ENCODE measurements around the gene SLC39A6. TPM values are rescaled to one million over a fixed set of nuclear protein-coding genes. Genes with fewer than 3 reads are reported as not detected.
"Not testable (repeated sequence)": the region's sequence is repeated elsewhere in the genome, so short reads cannot be mapped to it uniquely, and the experiment has no call there.

The SLC39A6 gene
- total RNA-seq, 1 donor from 2014 or later, result 75.8 TPM

DNA sequence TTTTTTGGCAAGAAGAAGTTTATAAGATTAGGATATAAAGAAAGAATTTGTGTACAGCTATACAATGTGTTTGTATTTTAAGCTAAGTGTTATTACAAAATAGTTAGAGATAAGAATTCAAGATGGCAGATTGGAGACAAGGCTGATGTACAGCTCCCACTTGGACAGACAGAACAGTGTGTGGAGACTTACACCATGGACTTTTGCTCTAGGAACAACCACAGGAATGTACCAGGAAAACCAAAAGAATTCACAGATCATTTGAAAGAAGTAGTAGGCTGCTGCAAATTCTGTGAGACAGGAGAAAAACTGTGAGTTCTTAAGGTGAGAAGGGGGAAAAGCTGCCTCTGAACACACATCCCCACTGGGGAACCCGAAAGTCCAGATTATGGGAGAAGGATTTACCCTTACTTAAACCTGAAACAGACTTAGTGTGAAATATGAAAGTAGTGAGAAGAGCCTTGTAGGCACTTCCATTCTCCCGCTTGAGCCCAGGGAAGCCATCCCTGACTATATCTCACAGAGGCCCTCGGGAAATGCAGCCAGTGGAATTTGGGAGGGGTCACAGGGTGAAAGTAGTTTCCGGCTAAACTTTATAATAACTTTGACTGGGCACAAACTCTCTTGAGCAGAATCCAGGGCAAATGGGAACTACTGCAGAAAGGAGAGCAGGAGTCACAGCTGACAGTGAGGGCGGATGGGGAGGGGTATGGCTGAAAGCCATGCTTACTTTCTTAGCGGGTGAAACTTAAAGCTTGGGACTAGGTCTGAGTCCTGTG is 50.2 kb downstream of the SLC39A6 start:
- TF ChIP-seq, protein P1, sequence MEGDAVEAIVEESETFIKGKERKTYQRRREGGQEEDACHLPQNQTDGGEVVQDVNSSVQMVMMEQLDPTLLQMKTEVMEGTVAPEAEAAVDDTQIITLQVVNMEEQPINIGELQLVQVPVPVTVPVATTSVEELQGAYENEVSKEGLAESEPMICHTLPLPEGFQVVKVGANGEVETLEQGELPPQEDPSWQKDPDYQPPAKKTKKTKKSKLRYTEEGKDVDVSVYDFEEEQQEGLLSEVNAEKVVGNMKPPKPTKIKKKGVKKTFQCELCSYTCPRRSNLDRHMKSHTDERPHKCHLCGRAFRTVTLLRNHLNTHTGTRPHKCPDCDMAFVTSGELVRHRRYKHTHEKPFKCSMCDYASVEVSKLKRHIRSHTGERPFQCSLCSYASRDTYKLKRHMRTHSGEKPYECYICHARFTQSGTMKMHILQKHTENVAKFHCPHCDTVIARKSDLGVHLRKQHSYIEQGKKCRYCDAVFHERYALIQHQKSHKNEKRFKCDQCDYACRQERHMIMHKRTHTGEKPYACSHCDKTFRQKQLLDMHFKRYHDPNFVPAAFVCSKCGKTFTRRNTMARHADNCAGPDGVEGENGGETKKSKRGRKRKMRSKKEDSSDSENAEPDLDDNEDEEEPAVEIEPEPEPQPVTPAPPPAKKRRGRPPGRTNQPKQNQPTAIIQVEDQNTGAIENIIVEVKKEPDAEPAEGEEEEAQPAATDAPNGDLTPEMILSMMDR (IDR thresholded peaks at IDR 0.05), result no peak
- peaks cover 9% of the 10 kb centered on the region for H3K4me1 Mint-ChIP-seq (ENCODE audit: unreplicated experiment)
- no peak for DNase-seq (ENCODE audit: extremely low spot score, unreplicated experiment)
- peaks cover 16% of the 10 kb centered on the region for H3K9me3 Mint-ChIP-seq (ENCODE audit: unreplicated experiment)
- peak overlapping the region; percentile 7 for H3K4me3 Mint-ChIP-seq (ENCODE audit: unreplicated experiment)
- no peaks in the 10 kb centered on the region for H3K36me3 Mint-ChIP-seq (ENCODE audit: unreplicated experiment)
- peaks cover 36% of the 10 kb centered on the region for H3K27me3 Mint-ChIP-seq (ENCODE audit: unreplicated experiment)
- H3K27ac Mint-ChIP-seq (ENCODE audit: unreplicated experiment), result peak overlapping the region; percentile 40

DNA sequence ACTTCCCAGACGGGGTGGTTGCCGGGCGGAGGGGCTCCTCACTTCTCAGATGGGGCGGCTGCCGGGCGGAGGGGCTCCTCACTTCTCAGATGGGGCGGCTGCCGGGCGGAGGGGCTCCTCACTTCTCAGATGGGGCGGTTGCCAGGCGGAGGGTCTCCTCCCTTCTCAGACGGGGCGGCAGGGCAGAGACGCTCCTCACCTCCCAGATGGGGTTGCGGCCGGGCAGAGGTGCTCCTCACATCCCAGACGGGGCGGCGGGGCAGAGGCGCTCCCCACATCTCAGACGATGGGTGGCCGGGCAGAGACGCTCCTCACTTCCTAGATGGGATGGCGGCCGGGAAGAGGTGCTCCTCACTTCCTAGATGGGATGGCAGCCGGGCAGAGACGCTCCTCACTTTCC is 51.4 kb downstream of the SLC39A6 start:
- not testable (repeated sequence) for H3K4me3 Mint-ChIP-seq (ENCODE audit: unreplicated experiment); H3K4me1 Mint-ChIP-seq (ENCODE audit: unreplicated experiment); H3K27ac Mint-ChIP-seq (ENCODE audit: unreplicated experiment); DNase-seq (ENCODE audit: extremely low spot score, unreplicated experiment); H3K36me3 Mint-ChIP-seq (ENCODE audit: unreplicated experiment)
- H3K9me3 Mint-ChIP-seq (ENCODE audit: unreplicated experiment), result peaks cover 15% of the 10 kb centered on the region
- peaks cover 37% of the 10 kb centered on the region for H3K27me3 Mint-ChIP-seq (ENCODE audit: unreplicated experiment)

DNA sequence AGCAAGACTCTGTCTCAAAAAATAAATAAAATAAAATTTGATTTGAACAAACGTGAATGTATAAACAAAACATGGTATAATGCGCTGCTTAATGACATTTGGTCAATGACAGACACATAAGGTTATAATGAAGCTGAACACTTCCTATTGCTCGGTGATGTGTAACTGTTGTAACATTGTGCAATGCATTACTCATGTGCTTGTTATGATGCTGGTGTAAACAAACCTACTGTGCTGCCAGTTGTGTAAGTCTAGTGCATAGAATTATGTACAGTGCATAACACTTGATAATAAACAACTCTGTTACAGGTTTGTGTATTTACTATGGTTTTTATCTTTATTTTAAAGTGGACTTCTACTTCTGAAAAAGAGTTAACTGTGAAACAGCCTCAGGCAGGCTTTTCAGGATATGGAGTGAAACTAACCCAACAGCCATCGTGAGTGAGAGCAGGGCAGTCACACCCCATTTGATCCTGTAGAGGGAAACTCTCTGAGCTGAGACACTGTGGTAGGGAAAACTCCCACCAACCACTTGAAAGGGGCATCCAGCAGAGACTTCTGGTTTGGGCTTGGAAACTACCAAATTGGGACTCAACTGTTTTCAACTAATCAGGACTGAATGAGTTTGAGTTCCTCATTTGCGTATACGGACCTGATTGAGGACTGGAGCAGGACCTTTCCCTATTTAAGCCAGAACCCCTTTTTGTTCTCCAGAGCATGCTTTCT is 53.1 kb downstream of the SLC39A6 start:
- H3K4me1 Mint-ChIP-seq (ENCODE audit: unreplicated experiment), result peaks cover 9% of the 10 kb centered on the region
- no peak for DNase-seq (ENCODE audit: extremely low spot score, unreplicated experiment)
- TF ChIP-seq, protein P1 (IDR thresholded peaks at IDR 0.05), result no peak
- no peak overlapping the region for H3K27ac Mint-ChIP-seq (ENCODE audit: unreplicated experiment)
- H3K9me3 Mint-ChIP-seq (ENCODE audit: unreplicated experiment), result peaks cover 8% of the 10 kb centered on the region
- no peaks in the 10 kb centered on the region for H3K36me3 Mint-ChIP-seq (ENCODE audit: unreplicated experiment)
- peaks cover 24% of the 10 kb centered on the region for H3K27me3 Mint-ChIP-seq (ENCODE audit: unreplicated experiment)
- H3K4me3 Mint-ChIP-seq (ENCODE audit: unreplicated experiment), result no peak overlapping the region

DNA sequence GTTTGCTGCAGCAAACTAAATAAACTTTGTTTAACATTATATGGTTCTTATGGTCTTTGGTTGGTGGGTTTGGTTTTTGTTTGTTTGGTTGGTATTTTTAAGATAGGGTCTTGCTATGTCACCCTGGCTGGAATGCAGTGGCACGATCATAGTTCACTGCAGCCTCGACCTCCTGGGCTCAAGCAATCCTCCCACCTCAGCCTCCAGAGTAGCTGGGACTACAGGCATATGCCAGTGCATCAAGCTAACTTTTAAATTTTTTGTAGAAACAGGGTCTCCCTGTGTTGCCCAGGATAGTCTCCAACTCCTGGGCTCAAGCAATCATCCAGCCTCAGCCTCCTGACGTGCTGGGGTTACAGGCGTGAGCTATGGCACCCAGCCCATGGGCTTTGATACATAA is 54.7 kb downstream of the SLC39A6 start:
- Mint-ChIP-seq H3K27me3 (ENCODE audit: unreplicated experiment) (peaks cover 24% of the 10 kb centered on the region), H3K36me3 (ENCODE audit: unreplicated experiment) (no peaks in the 10 kb centered on the region), H3K27ac (ENCODE audit: unreplicated experiment) (no peak overlapping the region), H3K4me3 (ENCODE audit: unreplicated experiment) (no peak overlapping the region), H3K9me3 (ENCODE audit: unreplicated experiment) (no peaks in the 10 kb centered on the region), H3K4me1 (ENCODE audit: unreplicated experiment) (peaks cover 8% of the 10 kb centered on the region)
- DNase-seq (ENCODE audit: extremely low spot score, unreplicated experiment), result no peak
- TF ChIP-seq, protein P1 (IDR thresholded peaks at IDR 0.05), result no peak

DNA sequence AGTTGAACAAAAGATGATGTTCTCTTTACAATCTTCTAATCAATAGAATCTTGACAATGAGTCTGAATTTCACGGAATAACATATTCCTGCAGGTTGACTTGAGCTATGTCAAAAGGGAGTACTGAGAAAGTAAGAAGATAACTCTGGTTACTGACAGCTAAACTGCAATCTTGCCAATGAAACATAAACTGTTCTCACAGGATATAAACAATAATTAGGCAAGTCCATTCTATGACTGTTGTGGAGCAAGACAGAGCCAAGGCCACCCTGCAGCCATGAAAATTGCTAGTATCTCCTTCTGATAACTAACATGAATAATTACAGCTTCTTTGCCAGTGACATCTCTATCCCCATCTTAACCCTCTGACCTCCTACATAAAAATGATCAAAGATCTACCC is 55.5 kb downstream of the SLC39A6 start:
- H3K36me3 Mint-ChIP-seq (ENCODE audit: unreplicated experiment), result no peaks in the 10 kb centered on the region
- H3K27ac Mint-ChIP-seq (ENCODE audit: unreplicated experiment), result no peak overlapping the region
- H3K4me1 Mint-ChIP-seq (ENCODE audit: unreplicated experiment), result peaks cover under 1% of the 10 kb centered on the region
- peaks cover 24% of the 10 kb centered on the region for H3K27me3 Mint-ChIP-seq (ENCODE audit: unreplicated experiment)
- H3K4me3 Mint-ChIP-seq (ENCODE audit: unreplicated experiment), result no peak overlapping the region
- no peak for DNase-seq (ENCODE audit: extremely low spot score, unreplicated experiment)
- TF ChIP-seq, protein P1 (IDR thresholded peaks at IDR 0.05), result no peak
- no peaks in the 10 kb centered on the region for H3K9me3 Mint-ChIP-seq (ENCODE audit: unreplicated experiment)

DNA sequence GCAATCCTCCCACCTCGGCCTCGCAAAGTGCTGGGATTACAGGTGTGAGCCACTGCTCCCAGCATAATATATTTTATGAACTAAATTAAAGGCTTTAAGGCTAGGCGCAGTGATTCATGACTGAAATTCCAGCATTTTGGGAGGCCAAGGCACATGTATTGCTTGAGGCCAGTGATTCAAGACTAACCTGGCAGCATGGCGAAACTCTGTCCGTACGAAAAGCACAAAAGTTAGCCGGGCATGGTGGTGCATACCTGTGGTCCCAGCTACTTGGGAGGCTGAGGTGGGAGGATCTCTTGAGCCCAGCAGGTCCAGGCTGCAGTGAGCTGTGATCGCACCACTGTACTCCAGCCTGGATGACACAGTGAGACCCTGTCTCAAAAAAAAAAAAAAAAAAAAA is 56.7 kb downstream of the SLC39A6 start:
- not testable (repeated sequence) for H3K27ac Mint-ChIP-seq (ENCODE audit: unreplicated experiment); H3K4me1 Mint-ChIP-seq (ENCODE audit: unreplicated experiment); DNase-seq (ENCODE audit: extremely low spot score, unreplicated experiment); H3K36me3 Mint-ChIP-seq (ENCODE audit: unreplicated experiment); H3K9me3 Mint-ChIP-seq (ENCODE audit: unreplicated experiment); H3K4me3 Mint-ChIP-seq (ENCODE audit: unreplicated experiment)
- peaks cover 24% of the 10 kb centered on the region for H3K27me3 Mint-ChIP-seq (ENCODE audit: unreplicated experiment)

Measured in osteocyte (in vitro differentiated cells).